Calu3 (cell line): ENCODE data around the gene LMTK2. TPM values are rescaled to one million over a fixed set of nuclear protein-coding genes. Genes with fewer than 3 reads are reported as not detected.
"Not testable (repeated sequence)": the region's sequence is repeated elsewhere in the genome, so short reads cannot be mapped to it uniquely, and the experiment has no call there.

ENCODE experiments used
- BruUV-seq: library from RNA; stranded (reverse); fragments of 400-500 nt; replicated peaks from 2 replicates; lab custom pipeline; 2021; lab: Mats Ljungman, UMichigan
- CTCF ChIA-PET: fragments of 300-600 bp; sonication (Branson Sonifier 250); formaldehyde crosslinking; loops from one replicate; lab custom pipeline; 2022; ENCODE audit warnings: antibody characterized with exemption; lab: Charles Lee
- DNase-seq: peaks from one replicate; pipeline ENCODE4 v3.0.0; 2022
- H3K27ac Mint-ChIP-seq: one replicate; pipeline ENCODE4 v1.8.0; 2022; ENCODE audit warnings: mixed read lengths; ENCODE audit not compliant: unreplicated experiment
- H3K27me3 Mint-ChIP-seq: one replicate; pipeline ENCODE4 v1.8.0; 2022; ENCODE audit warnings: mixed read lengths; ENCODE audit not compliant: unreplicated experiment
- H3K36me3 Mint-ChIP-seq: one replicate; pipeline ENCODE4 v1.8.0; 2022; ENCODE audit warnings: mild to moderate bottlenecking, moderate library complexity, mixed read lengths; ENCODE audit not compliant: insufficient read depth, unreplicated experiment
- H3K4me1 Mint-ChIP-seq: one replicate; pipeline ENCODE4 v1.8.0; 2022; ENCODE audit warnings: mild to moderate bottlenecking, low read depth, mixed read lengths; ENCODE audit not compliant: unreplicated experiment
- H3K4me3 Mint-ChIP-seq: one replicate; pipeline ENCODE4 v1.8.0; 2022; ENCODE audit warnings: mild to moderate bottlenecking, low read depth, moderate library complexity, mixed read lengths; ENCODE audit not compliant: unreplicated experiment
- H3K9me3 Mint-ChIP-seq: one replicate; pipeline ENCODE4 v1.8.0; 2022; ENCODE audit warnings: low read depth, mixed read lengths; ENCODE audit not compliant: unreplicated experiment
- CTCF ChIP-seq: fragments of 200-600 bp; IDR thresholded peaks from one replicate; pipeline ENCODE4 v1.8.0; 2022; ENCODE audit warnings: antibody characterized with exemption; ENCODE audit not compliant: unreplicated experiment
- intact Hi-C: fragments of 100-400 bp; cut with micrococcal nuclease; formaldehyde crosslinking; loops from one replicate; pipeline ENCODE4 v1.10.0; 2022; ENCODE audit not compliant: unreplicated experiment
- total RNA-seq: library from RNA; stranded (reverse); gene quantifications from 2 replicates; pipeline ENCODE4 v1.2.3, GENCODE V29; 2022

Gene LMTK2
- total RNA-seq, 1 experiment from 2014 or later: 29.9 TPM

GRCh38 chr7:98119256-98119918, 12.7 kb downstream of the LMTK2 start:
- TF ChIP-seq CTCF: no peak
- peak; percentile 5 for DNase-seq
- Mint-ChIP-seq H3K4me1 (peaks cover 50% of the 10 kb centered on the region), H3K9me3 (peaks cover 2% of the 10 kb centered on the region), H3K27me3 (no peaks in the 10 kb centered on the region), H3K4me3 (peak overlapping the region; percentile 24), H3K27ac (no peak overlapping the region), H3K36me3 (no peaks in the 10 kb centered on the region)
- CTCF ChIA-PET: interaction anchor here (0.8 to 1.8 kb wide), 3 partner anchors 9 to 98 kb away, joined by 4 to 11 read pairs (median 5); no protein-coding TSS in a partner anchor
- BruUV-seq: no TSS peak
- intact Hi-C loops: no loop called here

DNA sequence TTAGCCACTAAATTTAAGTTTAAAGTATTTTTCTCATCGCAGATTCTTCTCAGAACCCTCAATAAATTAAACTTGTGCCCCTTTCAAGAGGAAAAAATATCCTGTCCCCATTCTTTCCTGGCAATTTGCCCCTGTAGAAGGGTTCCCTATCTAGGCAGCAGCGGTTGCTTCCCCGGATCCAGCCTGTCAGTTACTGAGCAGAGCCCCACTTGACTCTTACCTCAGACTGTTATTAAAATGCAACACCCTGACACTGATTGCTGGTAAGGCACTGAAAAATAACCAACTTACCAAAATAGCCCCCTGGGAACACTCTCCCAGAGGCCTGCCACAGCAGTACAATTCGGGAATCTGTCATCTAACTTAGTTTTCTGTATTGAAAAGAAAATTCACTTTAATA, 13.9 kb downstream of the LMTK2 start:
- CTCF ChIA-PET: interaction anchor here (1.7 kb wide), 1 partner anchor 11 kb away, joined by 11 read pairs; no protein-coding TSS in a partner anchor
- no peaks in the 10 kb centered on the region for H3K27me3 Mint-ChIP-seq
- intact Hi-C loops: loop anchor here (1.0 kb wide), 1 partner anchor 10 kb away; no protein-coding TSS in a partner anchor
- no peak for DNase-seq
- H3K9me3 Mint-ChIP-seq: no peaks in the 10 kb centered on the region
- no TSS peak for BruUV-seq
- peaks cover 40% of the 10 kb centered on the region for H3K4me1 Mint-ChIP-seq
- no peak for TF ChIP-seq CTCF
- no peaks in the 10 kb centered on the region for H3K36me3 Mint-ChIP-seq
- H3K4me3 Mint-ChIP-seq: no peak overlapping the region
- H3K27ac Mint-ChIP-seq: no peak overlapping the region

DNA sequence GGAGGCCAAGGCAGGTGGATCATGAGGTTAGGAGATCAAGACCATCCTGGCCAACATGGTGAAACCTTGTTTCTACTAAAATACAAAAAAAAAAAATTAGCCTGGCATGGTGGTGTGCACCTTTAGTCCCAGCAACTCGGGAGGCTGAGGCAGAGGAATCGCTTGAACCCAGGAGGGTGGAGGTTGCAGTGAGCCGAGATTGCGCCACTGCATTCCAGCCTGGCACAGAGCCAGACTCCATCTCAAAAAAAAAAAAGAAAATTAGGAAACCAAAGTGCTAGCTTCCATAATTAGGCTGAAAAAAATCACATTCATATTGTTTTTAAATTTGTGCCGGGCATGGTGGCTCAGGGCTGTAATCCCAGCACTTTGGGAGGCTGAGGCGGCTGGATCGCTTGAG, 14.7 kb downstream of the LMTK2 start:
- H3K4me3 Mint-ChIP-seq, H3K27ac Mint-ChIP-seq, DNase-seq, intact Hi-C loops, H3K36me3 Mint-ChIP-seq, H3K9me3 Mint-ChIP-seq, CTCF ChIA-PET, BruUV-seq, H3K27me3 Mint-ChIP-seq: not testable (repeated sequence)
- peaks cover 40% of the 10 kb centered on the region for H3K4me1 Mint-ChIP-seq

DNA sequence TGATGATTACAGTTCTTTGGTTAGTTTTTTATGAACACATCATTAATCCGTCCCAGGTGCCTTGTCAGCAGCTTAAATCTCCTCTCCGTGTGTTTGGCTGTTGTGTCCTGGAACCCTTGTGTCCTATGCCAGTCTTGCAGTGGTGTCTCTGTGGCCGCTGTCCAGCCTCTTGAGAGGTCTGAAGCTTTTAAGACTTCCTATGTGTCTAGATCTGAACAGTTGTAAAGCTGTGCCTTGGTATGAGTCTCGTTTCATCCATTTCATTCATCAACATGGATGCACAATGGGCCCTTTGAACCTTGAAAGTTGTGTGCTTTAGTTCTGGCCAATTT, 16.7 kb downstream of the LMTK2 start:
- CTCF ChIA-PET: no interaction called here
- no TSS peak for BruUV-seq
- Mint-ChIP-seq H3K9me3 (no peaks in the 10 kb centered on the region), H3K36me3 (no peaks in the 10 kb centered on the region), H3K4me3 (no peak overlapping the region), H3K27me3 (no peaks in the 10 kb centered on the region), H3K4me1 (peaks cover 29% of the 10 kb centered on the region), H3K27ac (no peak overlapping the region)
- TF ChIP-seq CTCF: no peak
- intact Hi-C loops: no loop called here
- no peak for DNase-seq

DNA sequence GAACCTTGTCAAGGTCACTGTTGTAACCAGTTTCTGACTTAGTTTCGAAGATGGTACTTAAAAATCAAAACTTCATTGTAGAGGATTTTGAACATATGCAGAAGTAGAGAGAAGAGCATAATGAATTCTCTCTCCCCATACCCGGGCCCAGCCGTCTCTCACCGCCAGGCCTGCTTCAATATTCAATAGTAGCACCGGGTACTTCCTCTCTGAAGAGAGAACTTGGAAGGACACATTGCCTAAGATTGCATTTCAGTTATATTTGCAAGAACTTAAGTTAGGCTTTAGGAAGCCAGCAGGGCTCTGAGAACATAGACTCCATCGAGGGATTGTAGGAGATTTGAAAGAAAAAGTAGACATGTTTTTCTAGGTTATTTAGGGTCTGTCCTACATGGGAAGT, 19.1 kb downstream of the LMTK2 start:
- no peak overlapping the region for H3K4me3 Mint-ChIP-seq
- no peaks in the 10 kb centered on the region for H3K36me3 Mint-ChIP-seq
- no peaks in the 10 kb centered on the region for H3K9me3 Mint-ChIP-seq
- BruUV-seq: no TSS peak
- intact Hi-C loops: no loop called here
- CTCF ChIA-PET: no interaction called here
- H3K27me3 Mint-ChIP-seq: no peaks in the 10 kb centered on the region
- H3K4me1 Mint-ChIP-seq: peaks cover 27% of the 10 kb centered on the region
- no peak overlapping the region for H3K27ac Mint-ChIP-seq
- no peak for TF ChIP-seq CTCF
- DNase-seq: no peak
